GM20431 (cell line): ENCODE data around the gene IL18RAP.

Experiments used
- in situ Hi-C: fragments of 300-500 bp; cut with MseI, MboI; formaldehyde crosslinking; loops from one replicate; pipeline ENCODE4 v1.15.0; 2020; ENCODE audit warnings: low sequenced_read_pairs; ENCODE audit not compliant: unreplicated experiment

The IL18RAP gene

GRCh38 chr2:102446936-102447335 is 24.0 kb downstream of the IL18RAP start:
- in situ Hi-C loops, result loop anchor here (10.0 to 25.0 kb wide), 2 partner anchors 202 to 435 kb away; no protein-coding TSS in a partner anchor

DNA sequence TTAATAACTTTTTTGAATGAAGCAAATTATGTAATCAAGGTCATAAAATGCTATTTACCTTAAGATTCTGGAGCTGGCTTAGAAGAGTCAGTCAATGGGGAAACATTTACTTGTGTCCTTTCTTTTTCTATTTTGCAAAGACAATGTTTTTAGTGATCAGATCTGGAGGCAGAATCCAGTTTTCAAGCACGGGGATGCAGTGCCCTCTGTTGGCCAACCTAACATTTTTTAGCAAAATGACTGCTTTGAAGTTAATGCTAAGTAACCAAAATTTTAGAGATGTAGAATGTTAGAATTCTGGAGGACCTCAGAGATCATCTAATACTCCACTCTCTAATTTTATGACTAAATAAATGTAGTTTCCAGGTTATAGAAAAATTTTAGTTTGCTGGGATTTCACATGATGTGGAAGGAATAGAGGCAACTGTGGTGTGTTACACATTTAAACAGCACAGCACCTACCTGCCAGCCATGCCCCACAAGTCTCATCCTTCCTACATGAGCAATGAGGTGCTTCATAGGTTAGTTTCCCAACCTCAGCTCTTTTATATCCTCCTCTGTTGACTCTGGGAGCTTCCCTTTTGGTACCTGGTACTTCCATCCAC is 26.5 kb downstream of the IL18RAP start:
- in situ Hi-C loops, result loop anchor here (10.0 to 25.0 kb wide), 2 partner anchors 205 to 437 kb away; no protein-coding TSS in a partner anchor

DNA sequence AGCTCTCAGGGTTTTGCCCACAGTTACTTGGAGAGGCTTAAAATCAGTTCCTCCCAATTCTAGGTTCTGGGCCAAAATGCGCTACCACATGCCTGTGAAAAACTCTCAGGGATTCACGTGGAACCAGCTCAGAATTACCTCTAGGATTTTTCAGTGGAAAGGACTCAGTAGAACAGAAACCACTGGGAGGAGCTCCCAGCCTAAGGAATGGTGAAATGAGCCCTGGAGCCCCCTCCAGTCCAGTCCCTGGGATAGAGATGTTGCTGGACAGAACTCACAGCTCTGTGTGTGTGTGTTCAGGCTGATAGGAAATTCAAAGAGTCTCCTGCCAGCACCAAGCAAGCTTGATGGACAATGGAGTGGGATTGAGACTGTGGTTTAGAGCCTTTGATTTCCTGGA is 29.0 kb downstream of the IL18RAP start:
- in situ Hi-C loops, result no loop called here

GRCh38 chr2:102453501-102453900 is 30.5 kb downstream of the IL18RAP start:
- in situ Hi-C loops, result no loop called here

DNA sequence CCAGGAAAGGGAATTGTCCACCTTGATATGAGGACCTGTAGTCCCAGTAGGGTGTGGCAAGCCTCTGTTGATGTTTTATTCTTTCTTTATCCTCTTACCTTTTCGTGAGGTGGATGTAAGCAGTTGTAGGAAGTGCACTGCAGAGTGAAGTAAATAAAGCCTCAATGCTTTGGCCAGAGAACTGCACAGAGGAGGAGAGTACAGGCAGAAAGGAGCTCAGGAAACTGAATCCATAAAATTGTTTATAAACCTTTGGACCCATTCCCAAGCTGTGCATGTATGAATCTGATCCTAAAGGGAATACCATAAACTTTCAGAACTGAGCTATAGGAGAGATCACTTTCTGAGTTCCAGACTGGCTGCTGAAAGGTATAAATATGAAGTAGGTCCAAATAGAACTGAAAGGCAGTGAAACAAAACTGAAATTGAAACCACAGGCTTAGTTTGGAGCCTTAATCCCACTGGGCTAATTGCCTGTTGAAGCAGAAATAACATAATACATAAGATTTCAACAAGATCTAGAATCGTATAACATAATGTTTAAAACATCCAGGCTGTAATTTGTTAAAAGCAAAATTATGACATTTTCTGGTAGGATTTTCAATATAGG is 32.2 kb downstream of the IL18RAP start:
- in situ Hi-C loops, result no loop called here

GRCh38 chr2:102460467-102460866 is 37.5 kb downstream of the IL18RAP start:
- in situ Hi-C loops, result no loop called here

GRCh38 chr2:102461188-102461587 is 38.2 kb downstream of the IL18RAP start:
- in situ Hi-C loops, result no loop called here

GRCh38 chr2:102463160-102463559 is 40.2 kb downstream of the IL18RAP start:
- in situ Hi-C loops, result no loop called here

- in situ Hi-C loops, result no loop called here
Observed at GRCh38 chr2:102470168-102470567, 47.2 kb downstream of the IL18RAP start.

GRCh38 chr2:102473020-102473419 is 50.1 kb downstream of the IL18RAP start, which contains the start of gene SLC9A4:
Gene SLC9A4 (plus strand): TSS chr2:102473226. CDS start chr2:102473760, 534 bp downstream.
- in situ Hi-C loops, result no loop called here

GRCh38 chr2:102473631-102474030 is 50.7 kb downstream of the IL18RAP start:
- in situ Hi-C loops, result no loop called here

DNA sequence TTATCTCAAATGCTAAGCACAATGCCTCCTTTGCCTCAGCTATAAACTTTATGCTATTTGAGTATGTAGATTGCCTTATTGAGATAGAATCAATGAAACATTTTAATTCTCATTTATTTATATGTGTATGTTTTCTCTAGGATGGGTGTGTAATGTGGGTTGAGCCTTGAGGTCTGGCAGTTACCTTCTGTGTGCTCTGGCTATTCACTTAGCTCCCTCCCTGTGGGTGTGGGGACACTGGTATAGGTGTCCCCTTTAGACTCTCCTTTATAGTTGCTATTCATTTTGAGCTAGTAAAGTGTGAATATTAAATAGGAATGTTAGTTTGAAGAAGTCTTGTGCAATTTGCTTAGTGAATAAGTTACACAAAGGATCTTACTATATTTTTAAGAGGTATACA is 51.8 kb downstream of the IL18RAP start:
- in situ Hi-C loops, result no loop called here

DNA sequence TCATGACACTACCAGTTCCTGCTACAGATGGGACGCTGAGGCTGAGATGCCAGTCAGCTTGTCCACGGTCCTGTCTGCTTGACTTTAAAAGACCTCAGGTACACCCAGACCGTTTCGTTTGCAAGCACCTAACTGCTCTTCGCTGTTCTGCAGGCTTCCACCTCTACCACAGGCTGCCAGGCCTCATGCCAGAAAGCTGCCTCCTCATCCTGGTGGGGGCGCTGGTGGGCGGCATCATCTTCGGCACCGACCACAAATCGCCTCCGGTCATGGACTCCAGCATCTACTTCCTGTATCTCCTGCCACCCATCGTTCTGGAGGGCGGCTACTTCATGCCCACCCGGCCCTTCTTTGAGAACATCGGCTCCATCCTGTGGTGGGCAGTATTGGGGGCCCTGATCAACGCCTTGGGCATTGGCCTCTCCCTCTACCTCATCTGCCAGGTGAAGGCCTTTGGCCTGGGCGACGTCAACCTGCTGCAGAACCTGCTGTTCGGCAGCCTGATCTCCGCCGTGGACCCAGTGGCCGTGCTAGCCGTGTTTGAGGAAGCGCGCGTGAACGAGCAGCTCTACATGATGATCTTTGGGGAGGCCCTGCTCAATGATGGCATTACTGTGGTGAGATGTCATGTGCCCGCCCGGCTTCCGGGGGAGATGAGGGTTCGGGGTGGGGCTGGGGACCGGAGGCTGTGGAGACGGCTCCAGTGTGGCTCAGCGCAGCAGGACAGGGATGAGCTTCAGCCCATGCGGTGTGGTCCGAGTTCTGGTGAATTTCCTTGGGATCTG is 55.9 kb downstream of the IL18RAP start:
- in situ Hi-C loops, result no loop called here

GRCh38 chr2:102480285-102481195 is 57.6 kb downstream of the IL18RAP start:
- in situ Hi-C loops, result no loop called here

DNA sequence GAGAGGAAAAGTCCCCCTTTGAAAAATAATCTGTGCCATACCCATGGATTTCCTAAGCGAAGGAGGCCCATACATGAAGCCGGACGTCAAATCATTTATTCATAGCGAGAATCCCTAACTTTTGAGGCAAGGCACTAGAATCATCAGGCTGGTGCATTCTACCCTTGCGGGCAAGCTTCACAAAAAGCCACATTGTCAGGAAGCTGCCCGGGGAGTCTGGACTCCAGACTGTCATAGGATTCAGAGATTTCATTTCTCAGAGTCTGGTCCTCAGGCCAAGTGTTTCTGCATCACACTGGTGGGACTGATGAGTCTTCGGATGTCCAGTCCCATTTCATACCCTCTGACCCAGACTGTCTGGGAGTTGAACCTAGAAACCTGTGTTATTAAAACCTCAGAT is 59.0 kb downstream of the IL18RAP start:
- in situ Hi-C loops, result no loop called here

GRCh38 chr2:102483086-102483485 is 60.1 kb downstream of the IL18RAP start:
- in situ Hi-C loops, result no loop called here

DNA sequence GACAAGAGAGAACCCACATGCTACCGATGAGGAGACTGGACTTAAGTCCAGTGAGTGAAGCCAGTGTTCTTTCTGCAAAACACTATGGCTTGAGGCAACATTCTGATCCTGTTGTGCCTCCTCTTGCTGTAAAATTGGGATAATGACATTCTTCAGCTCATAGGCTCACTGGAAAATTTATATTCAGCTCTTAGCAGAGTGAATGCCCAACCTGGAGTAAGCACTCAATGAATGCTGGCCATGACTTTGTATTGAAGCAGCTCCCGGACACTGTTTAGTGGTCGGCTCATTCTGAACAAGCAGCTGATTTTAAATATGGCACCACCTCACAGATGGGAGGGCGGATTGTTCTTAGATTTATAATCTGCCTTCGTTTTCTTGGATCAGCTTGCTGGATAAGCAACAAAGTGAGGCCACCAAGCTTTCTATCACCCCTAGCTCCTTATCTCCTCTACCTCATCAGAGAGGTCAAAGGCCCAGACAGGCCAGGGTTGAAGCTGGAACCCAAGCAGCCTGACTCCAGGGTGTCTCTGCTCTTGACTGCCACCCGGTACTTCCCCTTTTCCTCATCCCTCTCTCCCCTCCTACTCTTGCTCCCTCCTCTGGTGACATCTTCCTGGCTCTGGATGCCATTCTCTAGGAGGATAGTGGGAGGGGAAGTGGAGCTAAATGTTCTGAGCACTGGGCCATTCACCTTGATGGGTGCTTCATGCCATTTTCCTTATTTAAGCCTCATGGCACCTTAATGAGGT is 61.5 kb downstream of the IL18RAP start:
- in situ Hi-C loops, result no loop called here

DNA sequence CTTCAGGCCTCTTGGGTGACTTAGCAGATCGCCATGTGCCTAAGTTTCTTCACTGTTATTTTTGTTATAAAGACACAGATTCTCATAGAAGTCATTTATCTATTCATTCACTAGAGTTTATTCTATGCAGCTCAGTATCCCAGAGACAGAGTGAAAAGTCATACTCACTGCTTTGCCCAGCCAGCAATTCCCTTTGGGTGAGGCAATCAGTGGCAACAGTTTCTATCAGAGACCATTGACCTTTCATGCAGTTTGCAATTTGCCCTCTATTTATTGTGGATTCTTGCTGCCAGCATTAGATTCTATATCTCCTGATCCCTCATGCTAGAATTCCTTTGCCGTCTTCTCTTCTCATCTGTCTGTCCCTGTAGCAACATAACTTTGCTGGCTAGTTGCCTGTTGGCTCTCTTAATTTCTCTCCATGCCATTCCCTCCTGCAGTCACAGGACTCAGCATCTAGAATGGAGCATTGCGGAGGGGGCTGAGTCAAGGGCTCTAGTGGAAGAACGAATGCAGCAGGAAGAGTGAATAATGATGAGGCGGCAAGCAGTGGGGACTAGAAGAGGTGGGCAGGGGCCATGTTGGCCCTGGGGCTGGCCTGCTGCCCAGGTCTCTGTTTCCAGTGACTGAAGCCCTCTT is 62.3 kb downstream of the IL18RAP start:
- in situ Hi-C loops, result no loop called here
